ENCODE data around the gene ASPA.

Gene ASPA

GRCh38 chr17:3469529-3469928, 6.3 kb upstream of the ASPA start:
- in situ Hi-C loops (cut with HindIII; ENCODE audit: low sequenced_read_pairs), result no loop called here
- no peak for DNase-seq (ENCODE audit: low read depth)
- TF ChIP-seq CTCF (IDR thresholded peaks at IDR 0.05; ENCODE audit: low read depth, low read length, missing control alignments), result no peak
- no peak overlapping the region for H3K4me3 ChIP-seq (ENCODE audit: low read depth, low read length)

- in situ Hi-C loops (cut with HindIII; ENCODE audit: low sequenced_read_pairs), result no loop called here
- H3K4me3 ChIP-seq (ENCODE audit: low read depth, low read length), result no peak within 1 kb of the TSS
- TF ChIP-seq CTCF (IDR thresholded peaks at IDR 0.05; ENCODE audit: low read depth, low read length, missing control alignments), result no peak
- no peak for DNase-seq (ENCODE audit: low read depth)
Observed at GRCh38 chr17:3471599-3471998, 4.2 kb upstream of the ASPA start, which contains the start of gene SPATA22. Gene SPATA22 (minus strand): TSS chr17:3471819. CDS start chr17:3469325, 2,494 bp downstream.

- no peak for DNase-seq (ENCODE audit: low read depth)
- no peak for TF ChIP-seq CTCF (IDR thresholded peaks at IDR 0.05; ENCODE audit: low read depth, low read length, missing control alignments)
- in situ Hi-C loops (cut with HindIII; ENCODE audit: low sequenced_read_pairs), result no loop called here
- no peak overlapping the region for H3K4me3 ChIP-seq (ENCODE audit: low read depth, low read length)
Observed at GRCh38 chr17:3472137-3472536, 3.7 kb upstream of the ASPA start.

- TF ChIP-seq CTCF (IDR thresholded peaks at IDR 0.05; ENCODE audit: low read depth, low read length, missing control alignments), result no peak
- no peak overlapping the region for H3K4me3 ChIP-seq (ENCODE audit: low read depth, low read length)
- in situ Hi-C loops (cut with HindIII; ENCODE audit: low sequenced_read_pairs), result no loop called here
- DNase-seq (ENCODE audit: low read depth), result no peak
Observed at GRCh38 chr17:3474212-3474611, 1.6 kb upstream of the ASPA start.

GRCh38 chr17:3475251-3475685, 529 bp upstream of the ASPA start:
- in situ Hi-C loops (cut with HindIII; ENCODE audit: low sequenced_read_pairs), result no loop called here
- no peak for TF ChIP-seq CTCF (IDR thresholded peaks at IDR 0.05; ENCODE audit: low read depth, low read length, missing control alignments)
- no peak for DNase-seq (ENCODE audit: low read depth)
- no peak overlapping the region for H3K4me3 ChIP-seq (ENCODE audit: low read depth, low read length)

- no peak for TF ChIP-seq CTCF (IDR thresholded peaks at IDR 0.05; ENCODE audit: low read depth, low read length, missing control alignments)
- no peak for DNase-seq (ENCODE audit: low read depth)
- H3K4me3 ChIP-seq (ENCODE audit: low read depth, low read length), result no peak overlapping the region
- in situ Hi-C loops (cut with HindIII; ENCODE audit: low sequenced_read_pairs), result no loop called here
Observed at GRCh38 chr17:3479988-3480387, 4.2 kb downstream of the ASPA start.

GRCh38 chr17:3482852-3483251, 7.1 kb downstream of the ASPA start:
- no peak for TF ChIP-seq CTCF (IDR thresholded peaks at IDR 0.05; ENCODE audit: low read depth, low read length, missing control alignments)
- in situ Hi-C loops (cut with HindIII; ENCODE audit: low sequenced_read_pairs), result no loop called here
- no peak overlapping the region for H3K4me3 ChIP-seq (ENCODE audit: low read depth, low read length)
- no peak for DNase-seq (ENCODE audit: low read depth)
